Measurements from ENCODE around the gene JCHAIN. TPM values are rescaled to one million over a fixed set of nuclear protein-coding genes. Genes with fewer than 3 reads are reported as not detected.

Gene JCHAIN
- total RNA-seq (10 to 100 TPM in 1 of 4 donors, 1 to 10 TPM in 3; 1.8 to 20.0 (median 4.4) TPM), polyA plus RNA-seq (0.36 TPM)
- long read RNA-seq, donor 1, transcript JCHAIN-201 (4 exons, 1,438 nt): major isoform, 6 of 6 reads
- long read RNA-seq, donor 1, partial matches to known transcripts: 0 of 6 reads
- long read RNA-seq, donor 1, other reads (novel, unspliced or antisense): 0 of 6 reads
- long read RNA-seq, donor 2: 0 reads
- long read RNA-seq, donor 3: 0 reads
- long read RNA-seq, donor 4: 0 reads

GRCh38 chr4:70666369-70666768, at the start of gene JCHAIN:
Gene JCHAIN, minus strand, starts transcription at chr4:70666508. Its CDS starts 18 bp downstream, at chr4:70666490.
- intact Hi-C loops (cut with DNase I): no loop called here
- no peak for DNase-seq
- no peak for ATAC-seq
- Histone ChIP-seq H3K27ac (ENCODE audit: low read length) (no peak within 1 kb of the TSS), H3K27me3 (ENCODE audit: control insufficient read depth, insufficient read depth) (no peaks in the 10 kb centered on the region), H3K4me1 (ENCODE audit: control insufficient read depth, insufficient read depth, low read length) (no peaks in the 10 kb centered on the region), H3K9me3 (ENCODE audit: control insufficient read depth, low read length) (no peaks in the 10 kb centered on the region), H3K4me3 (ENCODE audit: low read length) (no peak within 1 kb of the TSS)
- WGBS: 68% methylated on average over 1 of the region's 1 CpG

GRCh38 chr4:70715097-70715496, 48.8 kb upstream of the JCHAIN start:
- intact Hi-C loops (cut with DNase I): no loop called here
- Histone ChIP-seq H3K27me3 (ENCODE audit: control insufficient read depth, insufficient read depth) (no peaks in the 10 kb centered on the region), H3K27ac (ENCODE audit: low read length) (no peak overlapping the region), H3K4me3 (ENCODE audit: low read length) (no peak overlapping the region), H3K4me1 (ENCODE audit: control insufficient read depth, insufficient read depth, low read length) (peaks cover 5% of the 10 kb centered on the region), H3K9me3 (ENCODE audit: control insufficient read depth, low read length) (no peaks in the 10 kb centered on the region)
- WGBS: 91% methylated on average over 6 of the region's 6 CpGs
- DNase-seq: no peak
- ATAC-seq: no peak

- 70% methylated on average over 5 of the region's 5 CpGs for WGBS
- H3K4me1 ChIP-seq (ENCODE audit: control insufficient read depth, insufficient read depth, low read length): peaks cover 5% of the 10 kb centered on the region
- ATAC-seq (peak; percentile 61 to 63), DNase-seq (no peak)
- intact Hi-C loops (cut with DNase I): no loop called here
- no peak overlapping the region for H3K27ac ChIP-seq (ENCODE audit: low read length)
- H3K27me3 ChIP-seq (ENCODE audit: control insufficient read depth, insufficient read depth): no peaks in the 10 kb centered on the region
- no peaks in the 10 kb centered on the region for H3K9me3 ChIP-seq (ENCODE audit: control insufficient read depth, low read length)
- H3K4me3 ChIP-seq (ENCODE audit: low read length): no peak overlapping the region
Measured at GRCh38 chr4:70714079-70714887, 48.0 kb upstream of the JCHAIN start.

- Histone ChIP-seq H3K4me1 (ENCODE audit: control insufficient read depth, insufficient read depth, low read length) (peaks cover 5% of the 10 kb centered on the region), H3K27me3 (ENCODE audit: control insufficient read depth, insufficient read depth) (no peaks in the 10 kb centered on the region), H3K27ac (ENCODE audit: low read length) (no peak overlapping the region), H3K4me3 (ENCODE audit: low read length) (no peak overlapping the region), H3K9me3 (ENCODE audit: control insufficient read depth, low read length) (no peaks in the 10 kb centered on the region)
- DNase-seq (no peak), ATAC-seq (peak; percentile 16 to 26)
- intact Hi-C loops (cut with DNase I): no loop called here
- WGBS: 63% methylated on average over 7 of the region's 7 CpGs
Measured at GRCh38 chr4:70713453-70714078, 47.3 kb upstream of the JCHAIN start.

- WGBS: 89% methylated on average over 7 of the region's 7 CpGs
- ATAC-seq: no peak
Measured at GRCh38 chr4:70712604-70713452, 46.5 kb upstream of the JCHAIN start.

GRCh38 chr4:70712150-70712549, 45.8 kb upstream of the JCHAIN start:
- intact Hi-C loops (cut with DNase I): no loop called here
- no peaks in the 10 kb centered on the region for H3K27me3 ChIP-seq (ENCODE audit: control insufficient read depth, insufficient read depth)
- WGBS: 63% methylated on average over 3 of the region's 3 CpGs

More at GRCh38 chr4:70712604-70713452, 46.5 kb upstream of the JCHAIN start:
- no peaks in the 10 kb centered on the region for H3K9me3 ChIP-seq (ENCODE audit: control insufficient read depth, low read length)
- intact Hi-C loops (cut with DNase I): no loop called here
- no peak overlapping the region for H3K4me3 ChIP-seq (ENCODE audit: low read length)
- H3K27me3 ChIP-seq (ENCODE audit: control insufficient read depth, insufficient read depth): no peaks in the 10 kb centered on the region
- no peak for DNase-seq
- peaks cover 5% of the 10 kb centered on the region for H3K4me1 ChIP-seq (ENCODE audit: control insufficient read depth, insufficient read depth, low read length)
- no peak overlapping the region for H3K27ac ChIP-seq (ENCODE audit: low read length)

GRCh38 chr4:70711599-70711998, 45.3 kb upstream of the JCHAIN start:
- H3K9me3 ChIP-seq (ENCODE audit: control insufficient read depth, low read length): no peaks in the 10 kb centered on the region
- DNase-seq (no peak), ATAC-seq (no peak)
- no peaks in the 10 kb centered on the region for H3K27me3 ChIP-seq (ENCODE audit: control insufficient read depth, insufficient read depth)
- intact Hi-C loops (cut with DNase I): no loop called here
- H3K4me1 ChIP-seq (ENCODE audit: control insufficient read depth, insufficient read depth, low read length): peaks cover 6% of the 10 kb centered on the region
- no peak overlapping the region for H3K4me3 ChIP-seq (ENCODE audit: low read length)
- no peak overlapping the region for H3K27ac ChIP-seq (ENCODE audit: low read length)
- 66% methylated on average over 3 of the region's 3 CpGs for WGBS

More at GRCh38 chr4:70712150-70712549, 45.8 kb upstream of the JCHAIN start:
- no peaks in the 10 kb centered on the region for H3K9me3 ChIP-seq (ENCODE audit: control insufficient read depth, low read length)
- no peak for DNase-seq
- H3K4me1 ChIP-seq (ENCODE audit: control insufficient read depth, insufficient read depth, low read length): peaks cover 5% of the 10 kb centered on the region
- ATAC-seq: no peak
- no peak overlapping the region for H3K27ac ChIP-seq (ENCODE audit: low read length)
- no peak overlapping the region for H3K4me3 ChIP-seq (ENCODE audit: low read length)

GRCh38 chr4:70709611-70710205, 43.4 kb upstream of the JCHAIN start:
- ATAC-seq (no peak), DNase-seq (no peak)
- intact Hi-C loops (cut with DNase I): loop anchor here in 1 of 4 donors (10.0 kb wide), 1 partner anchor 125 kb away; the partner anchor contains the start of gene GRSF1
- no peak overlapping the region for H3K4me3 ChIP-seq (ENCODE audit: low read length)
- H3K27me3 ChIP-seq (ENCODE audit: control insufficient read depth, insufficient read depth): no peaks in the 10 kb centered on the region
- 89% methylated on average over 7 of the region's 7 CpGs for WGBS
- H3K27ac ChIP-seq (ENCODE audit: low read length): no peak overlapping the region
- H3K9me3 ChIP-seq (ENCODE audit: control insufficient read depth, low read length): no peaks in the 10 kb centered on the region
- peaks cover 10% of the 10 kb centered on the region for H3K4me1 ChIP-seq (ENCODE audit: control insufficient read depth, insufficient read depth, low read length)

GRCh38 chr4:70706516-70706915, 40.2 kb upstream of the JCHAIN start:
- DNase-seq (no peak), ATAC-seq (no peak)
- Histone ChIP-seq H3K4me1 (ENCODE audit: control insufficient read depth, insufficient read depth, low read length) (peaks cover 5% of the 10 kb centered on the region), H3K9me3 (ENCODE audit: control insufficient read depth, low read length) (no peaks in the 10 kb centered on the region), H3K27ac (ENCODE audit: low read length) (no peak overlapping the region), H3K27me3 (ENCODE audit: control insufficient read depth, insufficient read depth) (no peaks in the 10 kb centered on the region), H3K4me3 (ENCODE audit: low read length) (peak overlapping the region; percentile 88)
- intact Hi-C loops (cut with DNase I): loop anchor here in 1 of 4 donors (10.0 kb wide), 1 partner anchor 128 kb away; the partner anchor contains the start of gene GRSF1
- WGBS: 84% methylated on average over 1 of the region's 1 CpG

- Histone ChIP-seq H3K27ac (ENCODE audit: low read length) (peak overlapping the region; percentile 97), H3K4me3 (ENCODE audit: low read length) (peak overlapping the region; percentile 88), H3K9me3 (ENCODE audit: control insufficient read depth, low read length) (no peaks in the 10 kb centered on the region), H3K27me3 (ENCODE audit: control insufficient read depth, insufficient read depth) (no peaks in the 10 kb centered on the region), H3K4me1 (ENCODE audit: control insufficient read depth, insufficient read depth, low read length) (peaks cover 5% of the 10 kb centered on the region)
- no peak for DNase-seq
- intact Hi-C loops (cut with DNase I): loop anchor here in 1 of 4 donors (10.0 kb wide), 1 partner anchor 129 kb away; the partner anchor contains the start of gene GRSF1
- no peak for ATAC-seq
- 6% methylated on average over 7 of the region's 7 CpGs for WGBS
Measured at GRCh38 chr4:70706044-70706461, 39.7 kb upstream of the JCHAIN start.

All from right cardiac atrium (tissue), 5 donors.